ENCODE data around the gene PICALM. TPM values are rescaled to one million over a fixed set of nuclear protein-coding genes. Genes with fewer than 3 reads are reported as not detected.

Gene PICALM
- total RNA-seq, 2 donors from 2014 or later: 97.8 to 132 TPM

- DNase-seq (no peak), ATAC-seq (no peak)
- no peak overlapping the region for H3K4me3 ChIP-seq
- H3K27ac ChIP-seq: no peak overlapping the region
- TF ChIP-seq CTCF (IDR thresholded peaks at IDR 0.05): no peak
- TF ChIP-seq POLR2A (IDR thresholded peaks at IDR 0.05): no peak
- H3K36me3 ChIP-seq (replicated peaks in 1 of 2; ENCODE audit: insufficient read depth in 1 of 2, low read depth in 2 of 2): peaks cover 0 to 6% of the 10 kb centered on the region in 2 donors
- H3K27me3 ChIP-seq: no peaks in the 10 kb centered on the region
- 89 to 94% methylated on average over 2 of the region's 2 CpGs for WGBS, 2 donors
- no peaks in the 10 kb centered on the region for H3K4me1 ChIP-seq
- H3K9me3 ChIP-seq: no peaks in the 10 kb centered on the region
- intact Hi-C loops (cut with DNase I): no loop called here
These were observed 77.4 kb downstream of the PICALM start for GRCh38 chr11:85991508-85991907.

GRCh38 chr11:85989746-85990145 is 79.1 kb downstream of the PICALM start:
- intact Hi-C loops (cut with DNase I): no loop called here

GRCh38 chr11:85988780-85989179 is 80.1 kb downstream of the PICALM start:
- WGBS, 2 donors: 77 to 87% methylated on average over 3 of the region's 3 CpGs
- Histone ChIP-seq H3K27ac (no peak overlapping the region), H3K4me3 (no peak overlapping the region), H3K36me3 (replicated peaks in 1 of 2; ENCODE audit: insufficient read depth in 1 of 2, low read depth in 2 of 2) (peaks cover 0 to 8% of the 10 kb centered on the region in 2 donors), H3K9me3 (no peaks in the 10 kb centered on the region), H3K27me3 (no peaks in the 10 kb centered on the region), H3K4me1 (no peaks in the 10 kb centered on the region)
- TF ChIP-seq CTCF (IDR thresholded peaks at IDR 0.05) (no peak), POLR2A (IDR thresholded peaks at IDR 0.05) (no peak)
- intact Hi-C loops (cut with DNase I): no loop called here
- ATAC-seq (no peak), DNase-seq (no peak)

More at GRCh38 chr11:85989746-85990145, 79.1 kb downstream of the PICALM start:
- Histone ChIP-seq H3K27me3 (no peaks in the 10 kb centered on the region), H3K9me3 (no peaks in the 10 kb centered on the region), H3K4me3 (no peak overlapping the region), H3K27ac (no peak overlapping the region), H3K4me1 (no peaks in the 10 kb centered on the region), H3K36me3 (replicated peaks in 1 of 2; ENCODE audit: insufficient read depth in 1 of 2, low read depth in 2 of 2) (peaks cover 0 to 8% of the 10 kb centered on the region in 2 donors)
- no peak for ATAC-seq
- no peak for TF ChIP-seq CTCF (IDR thresholded peaks at IDR 0.05)
- TF ChIP-seq POLR2A (IDR thresholded peaks at IDR 0.05): no peak
- DNase-seq: no peak
- 80 to 83% methylated on average over 2 of the region's 2 CpGs for WGBS, 2 donors

GRCh38 chr11:85977751-85978160 is 91.1 kb downstream of the PICALM start:
- ATAC-seq (no peak), DNase-seq (no peak)
- Histone ChIP-seq H3K27ac (no peak overlapping the region), H3K4me3 (no peak overlapping the region), H3K36me3 (replicated peaks in 1 of 2; ENCODE audit: insufficient read depth in 1 of 2, low read depth in 2 of 2) (peaks cover 0 to 16% of the 10 kb centered on the region in 2 donors), H3K9me3 (no peaks in the 10 kb centered on the region), H3K27me3 (no peaks in the 10 kb centered on the region), H3K4me1 (no peaks in the 10 kb centered on the region)
- TF ChIP-seq POLR2A (IDR thresholded peaks at IDR 0.05) (no peak), CTCF (IDR thresholded peaks at IDR 0.05) (no peak)
- WGBS, 2 donors: 82 to 83% methylated on average over 4 of the region's 4 CpGs
- intact Hi-C loops (cut with DNase I): no loop called here

GRCh38 chr11:85976525-85976924 is 92.4 kb downstream of the PICALM start:
- ATAC-seq (no peak), DNase-seq (no peak)
- no peaks in the 10 kb centered on the region for H3K9me3 ChIP-seq
- no peaks in the 10 kb centered on the region for H3K4me1 ChIP-seq
- TF ChIP-seq CTCF (IDR thresholded peaks at IDR 0.05): no peak
- no peak for TF ChIP-seq POLR2A (IDR thresholded peaks at IDR 0.05)
- H3K4me3 ChIP-seq: no peak overlapping the region
- no peak overlapping the region for H3K27ac ChIP-seq
- intact Hi-C loops (cut with DNase I): no loop called here
- 92 to 95% methylated on average over 1 of the region's 1 CpG for WGBS, 2 donors
- no peaks in the 10 kb centered on the region for H3K27me3 ChIP-seq
- H3K36me3 ChIP-seq (replicated peaks in 1 of 2; ENCODE audit: insufficient read depth in 1 of 2, low read depth in 2 of 2): peaks cover 0 to 18% of the 10 kb centered on the region in 2 donors
